Neural progenitor cell (in vitro differentiated cells): ENCODE measurements around the gene OMP.

Experiments used
- CTCF ChIP-seq: fragments of 200-600 bp; sonication (generic); IDR thresholded peaks from 2 replicates; pipeline ENCODE4 v1.5.1; 2017; ENCODE audit warnings: antibody characterized with exemption, mild to moderate bottlenecking
- EZH2 ChIP-seq: fragments of 200-600 bp; sonication (generic); IDR thresholded peaks from 2 replicates; pipeline ENCODE4 v1.6.1; 2017; ENCODE audit warnings: antibody characterized with exemption, mild to moderate bottlenecking, moderate library complexity

GRCh38 chr11:77056814-77057402 is 45.7 kb upstream of the OMP start:
- TF ChIP-seq CTCF (no peak), EZH2 (no peak)
